GM18507 (cell line): ENCODE results near the gene TRIM72.
"Not testable (repeated sequence)": the region's sequence is repeated elsewhere in the genome, so short reads cannot be mapped to it uniquely, and the experiment has no call there.

Experiments used
- DNase-seq: peaks from one replicate; pipeline ENCODE4 v3.0.0; 2011; ENCODE audit warnings: low read depth; ENCODE audit not compliant: insufficient read length; ENCODE audit errors: extremely low spot score
- FAIRE-seq: peaks from 2 replicates; lab custom pipeline; 2011; peaks lifted over from hg19 to GRCh38; lab: Jason Lieb, UNC

Gene TRIM72

DNA sequence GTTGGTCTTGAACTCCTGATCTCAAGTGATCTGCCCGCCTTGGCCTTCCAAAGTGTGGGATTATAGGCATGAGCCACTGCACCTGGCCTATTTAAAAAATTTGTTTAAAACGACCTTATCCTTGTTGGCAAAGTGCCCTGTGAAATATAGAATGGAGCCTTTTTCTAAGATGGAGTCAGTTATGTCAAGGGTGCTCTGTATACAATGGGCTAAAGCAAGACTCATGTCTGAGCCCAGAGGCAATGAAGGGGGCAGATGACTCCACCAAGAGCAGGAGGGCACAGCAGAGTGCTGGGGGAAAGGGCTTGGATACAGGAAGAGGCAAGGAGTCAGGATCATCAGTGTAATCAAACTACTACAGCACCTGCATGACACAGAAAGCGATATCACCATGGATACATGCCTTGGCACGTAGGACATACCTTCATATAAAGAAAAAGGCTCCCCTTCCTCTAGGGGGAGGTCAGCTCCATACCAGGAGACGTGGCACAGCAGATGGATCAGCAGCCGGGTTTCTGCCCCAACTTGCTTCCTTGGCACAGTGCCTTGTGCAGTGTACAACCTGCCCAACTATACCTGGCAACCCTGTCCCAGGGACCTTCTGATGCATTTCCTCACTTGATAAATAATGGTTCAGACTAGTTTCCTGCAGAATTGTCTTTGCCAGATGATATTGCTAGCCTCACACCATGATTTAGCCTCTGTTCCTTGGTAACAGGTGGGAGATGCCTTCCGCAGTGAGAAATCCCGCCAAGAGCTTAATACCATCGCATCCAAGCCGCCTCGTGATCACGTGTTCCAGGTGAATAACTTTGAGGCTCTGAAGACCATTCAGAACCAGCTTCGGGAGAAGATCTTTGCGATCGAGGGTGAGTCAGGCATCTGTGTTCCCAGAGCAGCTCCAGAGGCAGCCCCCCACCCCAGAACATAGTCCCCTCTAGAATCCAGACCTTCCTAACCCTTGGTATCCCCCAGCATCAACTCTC, 61.2 kb downstream of the TRIM72 start:
- FAIRE-seq (no peak), DNase-seq (no peak)

DNA sequence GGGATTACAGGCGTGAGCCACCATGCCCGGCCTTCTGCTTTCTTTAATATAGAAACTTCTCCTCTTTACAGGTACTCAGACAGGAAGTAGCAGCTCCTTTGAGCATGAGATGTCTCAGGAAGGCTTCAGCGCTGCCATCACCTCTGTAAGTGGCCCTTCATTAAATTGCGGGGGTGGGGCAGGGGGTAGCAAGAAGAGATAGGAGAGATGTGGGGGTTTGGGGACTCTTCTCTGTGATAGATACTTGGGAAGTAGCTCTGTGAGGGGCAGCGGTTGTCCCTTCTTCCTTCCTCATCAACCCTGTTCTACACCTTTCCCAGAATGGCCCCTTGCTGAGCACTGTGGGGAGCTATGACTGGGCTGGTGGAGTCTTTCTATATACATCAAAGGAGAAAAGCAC, 62.7 kb downstream of the TRIM72 start:
- FAIRE-seq, result no peak
- DNase-seq, result no peak

DNA sequence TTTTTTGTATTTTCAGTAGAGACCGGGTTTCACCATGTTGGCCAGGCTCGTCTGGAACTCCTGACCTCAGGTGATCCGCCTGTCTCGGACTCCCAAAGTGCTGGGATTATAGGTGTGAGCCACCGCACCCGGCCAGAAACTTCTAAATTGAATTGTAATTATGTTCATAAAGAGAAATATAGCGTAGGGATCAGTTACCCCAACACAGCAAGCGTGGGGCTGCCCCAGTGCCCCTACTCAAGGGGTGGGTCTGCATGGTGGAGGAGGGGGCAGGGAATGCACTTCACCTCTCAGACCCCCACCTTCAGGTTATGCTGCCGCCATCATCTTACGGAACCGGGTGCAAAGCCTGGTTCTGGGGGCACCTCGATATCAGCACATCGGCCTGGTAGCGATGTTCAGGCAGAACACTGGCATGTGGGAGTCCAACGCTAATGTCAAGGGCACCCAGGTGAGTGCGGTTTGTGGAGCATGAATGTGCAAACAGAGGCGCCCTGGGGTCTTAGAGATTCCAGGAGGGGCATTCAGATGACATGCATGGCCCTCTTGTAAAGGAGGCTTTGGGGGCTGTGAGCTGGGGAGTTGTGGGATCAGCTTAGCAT, 63.8 kb downstream of the TRIM72 start:
- DNase-seq (no peak), FAIRE-seq (no peak)

DNA sequence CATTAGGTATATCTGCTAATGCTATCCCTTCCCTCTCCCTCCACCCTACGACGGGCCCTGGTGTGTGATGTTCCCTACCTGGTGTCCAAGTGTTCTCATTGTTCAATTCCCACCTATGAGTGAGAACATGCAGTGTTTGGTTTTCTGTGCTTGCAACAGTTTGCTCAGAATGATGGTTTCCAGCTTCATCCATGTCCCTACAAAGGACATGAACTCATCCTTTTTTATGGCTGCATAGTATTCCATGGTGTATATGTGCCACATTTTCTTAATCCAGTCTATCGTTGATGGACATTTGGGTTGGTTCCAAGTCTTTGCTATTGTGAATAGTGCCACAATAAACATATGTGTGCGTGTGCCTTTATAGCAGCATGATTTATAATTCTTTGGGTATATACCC, 64.9 kb downstream of the TRIM72 start:
- DNase-seq, FAIRE-seq: not testable (repeated sequence)
